ENCODE measurements around the gene PSG6.
"Not testable (repeated sequence)": the region's sequence is repeated elsewhere in the genome, so short reads cannot be mapped to it uniquely, and the experiment has no call there.

The PSG6 gene

GRCh38 chr19:42911731-42912130, 6.0 kb downstream of the PSG6 start:
- not testable (repeated sequence) for DNase-seq (ENCODE audit: low read depth, low spot score)

- not testable (repeated sequence) for DNase-seq (ENCODE audit: low read depth, low spot score)
These were observed 11.5 kb downstream of the PSG6 start for GRCh38 chr19:42906162-42906561.

GRCh38 chr19:42900561-42900960, 17.1 kb downstream of the PSG6 start:
- not testable (repeated sequence) for DNase-seq (ENCODE audit: low read depth, low spot score)

GRCh38 chr19:42899674-42900073, 18.0 kb downstream of the PSG6 start:
- not testable (repeated sequence) for DNase-seq (ENCODE audit: low read depth, low spot score)

GRCh38 chr19:42899110-42899509, 18.6 kb downstream of the PSG6 start:
- DNase-seq (ENCODE audit: low read depth, low spot score) = not testable (repeated sequence)

GRCh38 chr19:42898656-42899055, 19.0 kb downstream of the PSG6 start:
- DNase-seq (ENCODE audit: low read depth, low spot score) = not testable (repeated sequence)

- DNase-seq (ENCODE audit: low read depth, low spot score) = not testable (repeated sequence)
These were observed 20.0 kb downstream of the PSG6 start for GRCh38 chr19:42897729-42898128.

GRCh38 chr19:42890446-42890845, 27.2 kb downstream of the PSG6 start:
- DNase-seq (ENCODE audit: low read depth, low spot score) = not testable (repeated sequence)

- DNase-seq (ENCODE audit: low read depth, low spot score) = not testable (repeated sequence)
These were observed 29.7 kb downstream of the PSG6 start for GRCh38 chr19:42887876-42888445.

GRCh38 chr19:42882730-42883129, 35.0 kb downstream of the PSG6 start:
- not testable (repeated sequence) for DNase-seq (ENCODE audit: low read depth, low spot score)

- DNase-seq (ENCODE audit: low read depth, low spot score) = not testable (repeated sequence)
These were observed 35.7 kb downstream of the PSG6 start for GRCh38 chr19:42882010-42882409.

GRCh38 chr19:42881279-42881678, 36.4 kb downstream of the PSG6 start:
- not testable (repeated sequence) for DNase-seq (ENCODE audit: low read depth, low spot score)

GRCh38 chr19:42880621-42881020, 37.1 kb downstream of the PSG6 start:
- not testable (repeated sequence) for DNase-seq (ENCODE audit: low read depth, low spot score)

- no peak for DNase-seq (ENCODE audit: low read depth, low spot score)
These were observed 38.1 kb downstream of the PSG6 start, which contains the start of gene PSG1 for GRCh38 chr19:42879613-42880012. Gene PSG1 (minus strand): TSS chr19:42879713. CDS start chr19:42879581, 132 bp downstream.

- DNase-seq (ENCODE audit: low read depth, low spot score) = not testable (repeated sequence)
These were observed 41.1 kb downstream of the PSG6 start for GRCh38 chr19:42876596-42876995.

GRCh38 chr19:42875881-42876280, 41.8 kb downstream of the PSG6 start:
- DNase-seq (ENCODE audit: low read depth, low spot score) = not testable (repeated sequence)

- not testable (repeated sequence) for DNase-seq (ENCODE audit: low read depth, low spot score)
These were observed 42.5 kb downstream of the PSG6 start for GRCh38 chr19:42874901-42875813.

GRCh38 chr19:42874136-42874535, 43.6 kb downstream of the PSG6 start:
- not testable (repeated sequence) for DNase-seq (ENCODE audit: low read depth, low spot score)

- DNase-seq (ENCODE audit: low read depth, low spot score) = no peak
These were observed 45.1 kb downstream of the PSG6 start for GRCh38 chr19:42872608-42873007.

- DNase-seq (ENCODE audit: low read depth, low spot score) = no peak
These were observed 60.2 kb downstream of the PSG6 start for GRCh38 chr19:42857544-42857867.

- not testable (repeated sequence) for DNase-seq (ENCODE audit: low read depth, low spot score)
These were observed 60.7 kb downstream of the PSG6 start for GRCh38 chr19:42856866-42857543.

- DNase-seq (ENCODE audit: low read depth, low spot score) = not testable (repeated sequence)
These were observed 62.9 kb downstream of the PSG6 start for GRCh38 chr19:42854745-42855144.

Measured in brain pericyte (primary cell).